HG03139 (cell line): ENCODE measurements around the gene ZIC3.
"Not testable (repeated sequence)": the region's sequence is repeated elsewhere in the genome, so short reads cannot be mapped to it uniquely, and the experiment has no call there.

Source experiments
- ATAC-seq: cut with Tn5 transposase; IDR thresholded peaks from one replicate; pipeline ENCODE4 v1.9.1; 2021; ENCODE audit not compliant: unreplicated experiment

ZIC3 gene

GRCh38 chrX:137565921-137566745 is at the start of gene ZIC3:
Gene ZIC3 (plus strand): TSS chrX:137566127. CDS start chrX:137566692, 565 bp downstream.
- ATAC-seq = no peak

DNA sequence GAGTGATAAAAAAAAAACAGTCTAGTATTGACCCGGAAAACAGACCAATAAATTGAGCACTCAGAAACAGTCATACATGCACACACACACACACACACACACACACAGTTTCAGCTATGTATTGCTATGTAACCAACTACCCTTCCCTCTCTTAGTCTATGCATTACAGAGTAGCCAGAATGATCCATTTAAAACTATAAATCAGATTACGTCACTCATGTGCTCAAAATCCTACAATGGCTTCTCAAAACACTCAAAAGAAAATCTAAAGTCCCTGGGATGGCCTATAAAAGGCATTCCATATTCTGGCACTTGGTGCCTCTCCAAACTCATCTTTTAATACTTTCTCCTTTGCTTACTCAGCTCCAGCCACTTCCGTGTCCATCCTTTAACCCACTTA is 46.5 kb upstream of the ZIC3 start:
- ATAC-seq = no peak

DNA sequence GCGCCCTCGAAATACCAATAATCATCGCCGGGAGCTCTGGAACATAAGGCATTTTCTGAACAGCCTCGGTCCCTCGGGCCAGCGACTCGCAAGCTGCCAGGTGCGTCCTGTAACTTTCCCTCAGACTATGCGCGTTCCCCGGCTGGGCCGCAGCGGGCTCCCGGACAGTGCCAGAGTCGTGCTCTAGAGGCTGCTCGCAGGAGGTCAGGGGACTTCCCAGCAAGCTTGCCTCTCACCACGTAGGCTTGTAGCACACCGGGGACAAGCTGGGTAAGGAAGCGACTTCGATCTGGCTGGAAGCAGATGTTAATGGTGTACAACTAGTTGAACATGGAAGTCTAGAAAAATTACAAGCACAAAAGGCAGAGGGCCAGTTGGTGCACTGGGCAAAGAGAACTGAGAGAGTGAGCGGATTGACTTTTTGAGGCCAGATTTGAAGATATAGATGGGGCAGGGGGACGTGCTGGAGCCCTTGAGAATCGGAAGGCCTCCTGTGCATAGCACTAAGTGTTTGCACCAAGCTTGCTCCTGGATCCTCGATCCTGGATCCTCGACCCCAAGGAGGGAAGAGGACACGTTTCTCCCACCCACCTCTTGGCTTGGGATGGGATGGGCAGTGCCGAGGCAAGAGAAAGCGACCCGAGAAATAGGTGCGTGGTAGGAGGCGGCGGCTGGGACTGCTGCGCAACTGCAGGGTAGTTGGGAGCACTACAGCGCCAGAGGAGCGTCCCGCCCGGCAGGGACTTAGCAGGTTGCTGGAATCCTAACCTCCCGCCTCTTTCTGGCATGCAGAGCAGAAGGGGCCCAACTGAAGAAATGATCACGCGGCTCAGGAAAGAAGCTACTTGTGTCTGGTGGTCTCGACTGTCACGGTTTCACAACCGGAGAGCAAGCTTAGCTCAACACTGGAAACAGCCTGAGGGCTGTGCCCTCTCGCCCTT is 19.9 kb upstream of the ZIC3 start:
- no peak for ATAC-seq

DNA sequence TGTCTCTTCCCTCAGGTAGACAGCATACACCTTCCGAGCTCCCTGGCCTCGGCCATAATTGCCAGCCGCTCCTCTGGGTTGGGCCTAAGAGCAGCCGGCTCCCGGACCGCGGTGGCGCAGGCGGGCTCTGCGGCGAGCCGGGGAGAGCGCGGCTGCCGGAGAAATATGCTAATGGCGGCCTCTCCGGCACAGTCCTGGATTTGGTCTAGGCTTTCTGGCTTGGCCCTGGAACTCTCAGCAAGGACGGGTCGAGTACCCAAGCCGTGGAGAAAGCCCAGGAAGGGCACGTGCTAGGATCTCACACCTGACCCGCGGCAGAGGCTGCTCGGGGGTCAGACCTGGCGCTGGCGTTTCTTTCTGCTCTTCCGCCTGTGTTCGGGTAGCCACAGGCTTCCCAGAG is 18.6 kb upstream of the ZIC3 start:
- ATAC-seq = no peak

DNA sequence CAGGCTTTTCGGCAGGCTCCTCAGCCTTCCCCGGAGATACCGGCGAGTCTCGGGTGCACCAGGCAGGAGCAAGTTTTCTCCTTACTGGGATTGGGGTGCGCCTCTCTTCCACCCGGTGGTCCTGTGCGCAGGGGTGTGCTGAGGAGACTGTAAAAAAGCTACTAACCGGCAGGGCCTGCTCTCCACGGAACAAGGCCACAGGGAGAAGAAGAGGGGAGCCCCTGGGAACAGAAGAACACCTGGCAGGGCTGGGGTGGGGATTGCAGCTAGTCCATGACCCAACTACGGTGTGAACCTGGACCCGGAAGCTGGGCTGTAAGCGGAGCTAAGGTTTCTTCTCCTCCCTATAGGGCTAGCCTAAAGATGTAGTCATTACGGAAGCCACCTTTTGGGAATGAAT is 17.7 kb upstream of the ZIC3 start:
- ATAC-seq = no peak

DNA sequence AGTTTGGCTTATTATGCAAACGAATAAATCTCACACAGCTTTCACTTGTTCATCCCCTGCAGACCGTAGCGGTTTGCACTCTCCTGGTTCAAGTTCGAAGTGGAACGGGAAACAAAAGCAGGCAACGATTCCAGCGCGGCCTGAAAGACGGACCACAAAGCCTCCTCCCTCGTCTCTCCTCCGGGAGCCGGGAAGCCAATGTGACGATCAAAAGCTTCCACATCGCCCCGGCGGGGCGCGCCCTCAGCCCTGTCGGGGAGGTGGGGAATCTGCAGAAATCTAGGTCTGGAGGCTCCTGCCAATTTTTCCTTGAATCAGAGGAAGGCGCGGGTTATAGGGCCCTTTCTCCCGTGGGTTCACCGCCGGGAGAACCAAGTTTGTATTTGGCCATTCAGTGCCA is 16.9 kb upstream of the ZIC3 start:
- ATAC-seq = no peak

- ATAC-seq = no peak
Measured at GRCh38 chrX:137549851-137550664, 15.9 kb upstream of the ZIC3 start.

GRCh38 chrX:137550665-137551261 is 15.2 kb upstream of the ZIC3 start:
- ATAC-seq = no peak

DNA sequence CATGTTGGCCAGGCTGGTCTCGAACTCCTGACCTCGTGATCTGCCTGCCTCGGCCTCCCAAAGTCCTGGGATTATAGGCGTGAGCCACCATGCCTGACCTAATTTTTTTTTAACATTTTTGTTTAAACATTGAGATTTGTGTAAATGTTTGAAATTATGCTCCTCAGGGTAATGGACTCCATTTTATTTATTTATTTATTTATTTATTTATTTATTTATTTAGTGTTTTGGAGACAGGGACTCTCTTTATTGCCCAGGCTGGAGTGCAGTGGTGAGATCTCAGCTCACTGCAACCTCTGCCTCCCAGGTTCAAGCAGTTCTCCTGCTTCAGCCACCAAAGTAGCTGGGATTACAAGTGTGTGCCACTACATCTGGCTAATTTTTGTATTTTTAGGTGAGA is 13.8 kb upstream of the ZIC3 start:
- not testable (repeated sequence) for ATAC-seq

GRCh38 chrX:137562096-137562495 is 3.8 kb upstream of the ZIC3 start:
- no peak for ATAC-seq

DNA sequence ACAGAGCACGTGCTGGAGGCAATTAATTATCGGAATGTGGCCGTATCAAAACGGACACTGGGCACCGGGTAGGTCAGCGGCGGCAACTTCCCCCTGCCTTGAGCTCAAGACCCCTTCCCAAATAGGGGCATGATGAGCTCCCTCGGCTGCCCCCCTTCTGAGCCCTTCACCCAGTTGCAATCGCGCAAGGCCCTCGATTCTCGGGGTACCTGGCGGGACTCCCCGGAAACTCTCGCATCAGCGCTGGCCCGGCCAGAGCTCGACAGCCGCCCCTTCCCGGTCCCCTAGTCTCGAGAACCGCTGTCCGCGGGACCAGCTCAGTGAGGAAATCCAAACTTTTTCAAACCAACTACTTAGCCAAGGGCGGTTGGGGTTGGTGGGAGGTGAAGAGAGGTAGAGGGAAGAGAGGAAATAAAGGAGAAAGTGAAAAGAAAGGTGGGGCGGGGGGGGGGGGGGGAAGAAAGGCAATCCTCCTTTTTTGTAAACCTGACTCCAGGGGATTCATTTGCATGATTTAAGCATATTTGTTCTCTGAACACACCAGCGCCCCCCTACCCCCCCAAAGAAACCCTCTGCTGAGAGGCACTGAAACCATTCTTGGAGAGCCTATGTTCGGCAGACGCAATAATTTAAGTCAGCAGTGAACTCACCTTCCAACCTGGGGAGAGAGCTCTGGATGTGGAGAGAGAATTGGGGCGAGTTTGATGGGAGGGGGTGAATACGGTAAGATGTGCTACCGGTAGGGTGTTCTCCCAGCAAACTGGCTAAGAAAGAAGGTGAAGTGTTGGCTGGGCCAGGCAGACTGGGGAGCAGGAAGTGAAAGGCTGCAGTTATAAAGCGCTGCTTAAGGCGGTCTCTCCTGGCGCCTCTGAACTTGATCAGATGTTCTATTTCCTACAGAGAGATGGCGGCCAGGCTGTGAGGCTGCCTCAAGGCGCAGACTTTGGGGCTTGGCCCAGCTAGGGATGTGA is 2.0 kb upstream of the ZIC3 start:
- ATAC-seq = no peak

GRCh38 chrX:137565318-137565904 is 516 bp upstream of the ZIC3 start:
- ATAC-seq = no peak

DNA sequence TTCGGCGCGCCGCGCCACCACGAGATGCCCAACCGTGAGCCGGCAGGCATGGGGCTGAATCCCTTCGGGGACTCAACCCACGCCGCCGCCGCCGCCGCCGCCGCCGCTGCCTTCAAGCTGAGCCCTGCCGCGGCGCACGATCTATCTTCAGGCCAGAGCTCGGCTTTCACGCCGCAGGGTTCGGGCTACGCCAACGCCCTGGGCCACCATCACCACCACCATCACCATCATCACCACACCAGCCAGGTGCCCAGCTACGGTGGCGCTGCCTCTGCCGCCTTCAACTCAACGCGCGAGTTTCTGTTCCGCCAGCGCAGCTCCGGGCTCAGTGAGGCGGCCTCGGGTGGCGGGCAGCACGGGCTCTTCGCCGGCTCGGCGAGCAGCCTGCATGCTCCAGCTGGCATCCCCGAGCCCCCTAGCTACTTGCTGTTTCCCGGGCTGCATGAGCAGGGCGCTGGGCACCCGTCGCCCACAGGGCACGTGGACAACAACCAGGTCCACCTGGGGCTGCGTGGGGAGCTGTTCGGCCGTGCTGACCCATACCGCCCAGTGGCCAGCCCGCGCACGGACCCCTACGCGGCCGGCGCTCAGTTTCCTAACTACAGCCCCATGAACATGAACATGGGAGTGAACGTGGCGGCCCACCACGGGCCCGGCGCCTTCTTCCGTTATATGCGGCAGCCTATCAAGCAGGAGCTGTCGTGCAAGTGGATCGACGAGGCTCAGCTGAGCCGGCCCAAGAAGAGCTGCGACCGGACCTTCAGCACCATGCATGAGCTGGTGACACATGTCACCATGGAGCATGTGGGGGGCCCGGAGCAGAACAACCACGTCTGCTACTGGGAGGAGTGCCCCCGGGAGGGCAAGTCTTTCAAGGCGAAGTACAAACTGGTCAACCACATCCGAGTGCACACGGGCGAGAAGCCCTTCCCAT is 1.1 kb downstream of the ZIC3 start:
- ATAC-seq = no peak

GRCh38 chrX:137567682-137568232 is 1.8 kb downstream of the ZIC3 start:
- ATAC-seq = no peak

DNA sequence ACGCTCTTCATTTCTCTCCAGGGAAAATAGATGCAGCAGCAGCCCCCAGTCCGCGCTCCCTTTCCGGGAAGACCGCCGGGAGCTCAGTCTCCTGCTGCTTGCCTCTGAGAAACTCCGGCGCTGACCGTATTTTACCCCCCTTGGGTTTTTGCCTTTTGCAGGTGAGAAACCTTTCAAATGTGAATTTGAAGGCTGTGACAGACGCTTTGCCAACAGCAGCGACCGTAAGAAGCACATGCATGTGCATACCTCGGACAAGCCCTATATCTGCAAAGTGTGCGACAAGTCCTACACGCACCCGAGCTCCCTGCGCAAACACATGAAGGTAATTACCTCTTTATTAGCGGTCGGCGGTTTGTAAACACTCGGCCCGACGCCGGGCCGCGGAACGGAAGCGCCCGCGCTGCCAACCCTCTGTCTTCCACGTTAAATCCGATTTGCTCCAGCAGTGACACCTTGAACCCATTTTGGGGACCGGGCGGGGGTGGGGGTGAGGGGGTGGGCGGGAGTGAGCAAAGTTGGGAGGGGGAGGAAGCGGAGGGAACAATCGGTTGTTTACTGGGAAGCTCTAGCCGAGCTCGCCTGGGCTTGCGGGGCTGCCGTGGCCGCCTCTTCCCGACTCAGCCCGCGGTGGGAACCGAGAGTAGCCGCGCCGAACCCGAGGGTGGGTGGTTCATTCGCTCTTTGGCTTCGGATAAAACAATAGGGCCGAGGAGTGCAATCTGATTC is 3.0 kb downstream of the ZIC3 start:
- no peak for ATAC-seq

DNA sequence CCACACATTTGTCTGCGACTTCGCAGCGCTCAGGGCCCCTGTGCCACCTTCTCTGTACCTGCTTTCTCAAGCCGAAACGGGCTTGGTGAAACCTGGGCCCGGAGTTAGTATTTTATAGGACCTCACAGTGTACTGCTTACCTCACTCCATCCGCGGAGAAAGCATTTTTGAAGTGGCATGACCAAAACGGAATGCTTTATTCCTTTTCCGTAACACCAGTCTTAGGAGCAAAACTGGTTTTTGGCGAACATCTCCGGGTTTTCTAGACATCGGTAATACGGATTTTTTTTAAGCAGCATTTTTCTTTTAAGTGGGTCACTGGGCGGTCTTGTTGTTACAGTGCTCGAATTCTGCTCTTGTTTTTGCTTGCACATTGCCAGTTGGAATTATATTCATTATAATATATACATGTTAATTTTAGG is 3.6 kb downstream of the ZIC3 start:
- no peak for ATAC-seq
